C4-2B (cell line): ENCODE results near the gene SLC6A17.

ENCODE experiments used
- CTCF ChIP-seq: fragments of 450-650 bp; conservative IDR thresholded peaks from 2 replicates; pipeline ENCODE4 v1.5.1; 2017; ENCODE audit warnings: mild to moderate bottlenecking
- ZFX ChIP-seq: fragments of 450-650 bp; IDR thresholded peaks from 2 replicates; pipeline ENCODE4 v1.6.1; 2017

- TF ChIP-seq CTCF = no peak
- TF ChIP-seq ZFX = no peak
Observed at GRCh38 chr1:110170766-110171733, 20.8 kb downstream of the SLC6A17 start.
